Mesenchymal stem cell (in vitro differentiated cells and primary cell): ENCODE data around the gene FIP1L1.

Source experiments
- DNase-seq: peaks from one replicate; pipeline ENCODE4 v3.0.0-alpha.2; 2013
- H2AFZ ChIP-seq: one replicate; pipeline ENCODE4 v1.6.1; 2013; ENCODE audit warnings: low read depth, mild to moderate bottlenecking, control low read depth, inconsistent platforms, low read length, moderate library complexity
- H2AK5ac ChIP-seq: 2 replicates; pipeline ENCODE4 v1.6.1; 2013; ENCODE audit warnings: low read length, moderate library complexity, mild to moderate bottlenecking, inconsistent platforms; ENCODE audit not compliant: severe bottlenecking
- H2BK120ac ChIP-seq: one replicate; pipeline ENCODE4 v1.6.1; 2013; ENCODE audit warnings: low read depth, mild to moderate bottlenecking, inconsistent platforms, low read length, moderate library complexity
- H2BK12ac ChIP-seq, 2 experiments: one replicate each; pipeline ENCODE4 v1.6.1; 2013; ENCODE audit warnings: inconsistent platforms in 2 of 2, low read length in 2 of 2, mild to moderate bottlenecking in 2 of 2, moderate library complexity in 2 of 2, control low read depth in 1 of 2
- H2BK15ac ChIP-seq: one replicate; pipeline ENCODE4 v1.6.1; 2013; ENCODE audit warnings: mild to moderate bottlenecking, low read depth, inconsistent platforms; ENCODE audit not compliant: poor library complexity, severe bottlenecking
- H2BK5ac ChIP-seq: 2 replicates; pipeline ENCODE4 v1.6.1; 2013; ENCODE audit warnings: low read depth, mild to moderate bottlenecking, low read length, control low read depth, inconsistent platforms; ENCODE audit not compliant: poor library complexity, severe bottlenecking
- H3K14ac ChIP-seq, 2 experiments: one replicate each; pipeline ENCODE4 v1.6.1; 2013; ENCODE audit warnings: inconsistent platforms in 2 of 2, low read length in 2 of 2, control low read depth in 1 of 2, mild to moderate bottlenecking in 1 of 2, moderate library complexity in 1 of 2
- H3K18ac ChIP-seq, 2 experiments: one replicate each; pipeline ENCODE4 v1.6.1; 2013; ENCODE audit warnings: inconsistent platforms in 2 of 2, low read length in 2 of 2, control low read depth in 1 of 2, low read depth in 1 of 2, mild to moderate bottlenecking in 1 of 2
- H3K23ac ChIP-seq, 2 experiments: one replicate each; pipeline ENCODE4 v1.6.1; 2013; ENCODE audit warnings: inconsistent platforms in 2 of 2, low read length in 2 of 2, mild to moderate bottlenecking in 2 of 2, moderate library complexity in 2 of 2, control low read depth in 1 of 2
- H3K27ac ChIP-seq: 2 replicates; pipeline ENCODE4 v1.5.1; 2013; ENCODE audit warnings: mild to moderate bottlenecking, moderate library complexity, low read length, control low read depth, inconsistent platforms; ENCODE audit not compliant: poor library complexity, severe bottlenecking
- H3K27me3 ChIP-seq, 2 experiments: 2 replicates each; pipeline versions ENCODE4 v1.6.1 to v1.7.0; 2013; ENCODE audit warnings: low read length in 2 of 2, mild to moderate bottlenecking in 2 of 2, moderate library complexity in 2 of 2, control low read depth in 1 of 2, inconsistent platforms in 1 of 2; ENCODE audit not compliant: control insufficient read depth in 1 of 2, insufficient read depth in 1 of 2
- H3K36me3 ChIP-seq, 2 experiments: 2 replicates each; pipeline versions ENCODE4 v1.6.1 to v1.7.0; 2013; ENCODE audit warnings: low read length in 2 of 2, control low read depth in 1 of 2, inconsistent platforms in 1 of 2, low read depth in 1 of 2, mild to moderate bottlenecking in 1 of 2; ENCODE audit not compliant: insufficient read depth in 2 of 2, control insufficient read depth in 1 of 2
- H3K4ac ChIP-seq, 2 experiments: one replicate each; pipeline ENCODE4 v1.6.1; 2013; ENCODE audit warnings: inconsistent platforms in 2 of 2, low read length in 2 of 2, mild to moderate bottlenecking in 2 of 2, moderate library complexity in 2 of 2, control low read depth in 1 of 2, low read depth in 1 of 2
- H3K4me1 ChIP-seq: 2 replicates; pipeline ENCODE4 v1.6.1; 2013; ENCODE audit warnings: low read depth, low read length, control low read depth; ENCODE audit not compliant: control insufficient read depth, insufficient read depth
- H3K4me2 ChIP-seq: 2 replicates; pipeline ENCODE4 v1.6.1; 2013; ENCODE audit warnings: low read length, mild to moderate bottlenecking, inconsistent platforms; ENCODE audit not compliant: poor library complexity, severe bottlenecking
- H3K4me3 ChIP-seq, 2 experiments: 2 replicates each; pipeline versions ENCODE4 v1.5.1 to v1.7.0; 2013; ENCODE audit warnings: low read length in 2 of 2, mild to moderate bottlenecking in 2 of 2, control low read depth in 1 of 2, low read depth in 1 of 2; ENCODE audit not compliant: insufficient read depth in 1 of 2
- H3K79me1 ChIP-seq: replicated peaks from 2 replicates; pipeline ENCODE4 v1.6.1; 2013; ENCODE audit warnings: mild to moderate bottlenecking, control low read depth, low read length, inconsistent platforms; ENCODE audit not compliant: poor library complexity, severe bottlenecking
- H3K9ac ChIP-seq: 2 replicates; pipeline ENCODE4 v1.7.0; 2013; ENCODE audit warnings: mild to moderate bottlenecking, low read length, moderate library complexity
- H3K9me3 ChIP-seq: 2 replicates; pipeline ENCODE4 v1.7.0; 2013; ENCODE audit warnings: mild to moderate bottlenecking, low read length; ENCODE audit not compliant: control insufficient read depth
- H4K8ac ChIP-seq: one replicate; pipeline ENCODE4 v1.6.1; 2013; ENCODE audit warnings: inconsistent platforms, mild to moderate bottlenecking, low read length, moderate library complexity
- H4K91ac ChIP-seq: one replicate; pipeline ENCODE4 v1.6.1; 2013; ENCODE audit warnings: mild to moderate bottlenecking, low read length, inconsistent platforms
- WGBS: methylation state at CpG from one replicate; pipeline ENCODE4 v1.1.7; 2013; ENCODE audit warnings: mixed read lengths; 5-methylcytosine and 5-hydroxymethylcytosine counted together

The FIP1L1 gene

DNA sequence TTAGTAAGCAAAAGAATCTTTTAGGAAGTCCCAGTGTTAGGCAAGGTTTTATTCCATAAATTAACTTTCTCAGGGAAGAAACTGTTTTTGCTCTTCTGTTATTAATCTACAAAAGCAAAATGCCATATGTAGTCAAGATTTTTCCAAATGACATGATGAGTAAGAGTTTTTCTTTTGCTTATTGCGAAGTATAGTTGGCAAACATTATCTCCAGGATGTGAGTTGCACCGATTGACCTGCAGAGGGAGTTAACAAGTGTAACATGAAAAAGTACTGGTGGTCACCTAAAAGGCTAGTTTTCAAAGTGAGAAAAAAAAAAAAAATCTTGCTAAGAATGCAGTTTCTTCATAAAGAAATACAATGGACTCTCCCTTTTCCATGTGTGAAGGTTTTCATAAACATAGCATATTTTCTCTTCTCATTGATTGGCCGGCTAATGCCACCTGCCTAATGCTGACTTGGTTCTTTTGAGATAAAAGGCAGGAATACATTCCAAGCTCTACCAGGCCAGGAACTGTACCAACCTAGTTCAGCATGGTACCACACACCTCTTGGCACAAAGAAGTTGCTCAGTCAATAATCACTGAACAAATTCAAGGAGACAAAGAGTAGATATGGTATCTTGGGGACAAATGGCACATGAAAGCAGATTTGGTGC is 113.7 kb downstream of the FIP1L1 start:
- no peaks in the 10 kb centered on the region for H3K4me1 ChIP-seq
- H4K91ac ChIP-seq: no peak overlapping the region
- peaks cover 0 to under 1% of the 10 kb centered on the region in 2 experiments for H3K27me3 ChIP-seq
- no peak overlapping the region for H2AFZ ChIP-seq
- no peak overlapping the region for H3K27ac ChIP-seq
- H4K8ac ChIP-seq: no peak overlapping the region
- no peak overlapping the region for H2AK5ac ChIP-seq
- no peaks in the 10 kb centered on the region for H3K79me1 ChIP-seq
- peak; percentile 82 for DNase-seq
- H3K4ac ChIP-seq: no peak overlapping the region
- H3K36me3 ChIP-seq: peaks cover 0 to 2% of the 10 kb centered on the region in 2 experiments
- 56% methylated on average over 3 of the region's 3 CpGs for WGBS
- no peak overlapping the region for H3K23ac ChIP-seq
- H2BK120ac ChIP-seq: no peak overlapping the region
- H2BK5ac ChIP-seq: no peak overlapping the region
- no peak overlapping the region for H3K4me2 ChIP-seq
- no peaks in the 10 kb centered on the region for H3K9me3 ChIP-seq
- no peak overlapping the region for H3K18ac ChIP-seq
- no peak overlapping the region for H2BK15ac ChIP-seq
- no peak overlapping the region for H2BK12ac ChIP-seq
- H3K4me3 ChIP-seq: no peak overlapping the region
- no peak overlapping the region for H3K14ac ChIP-seq
- H3K9ac ChIP-seq: peak overlapping the region; percentile 86

GRCh38 chr4:53494851-53495250 is 117.4 kb downstream of the FIP1L1 start:
- H3K4ac ChIP-seq: no peak overlapping the region
- H2BK5ac ChIP-seq: no peak overlapping the region
- 97% methylated on average over 2 of the region's 6 CpGs for WGBS
- DNase-seq: no peak
- no peak overlapping the region for H3K4me2 ChIP-seq
- H3K36me3 ChIP-seq: peaks cover 0 to 2% of the 10 kb centered on the region in 2 experiments
- H2BK15ac ChIP-seq: no peak overlapping the region
- H3K79me1 ChIP-seq: no peaks in the 10 kb centered on the region
- H3K9me3 ChIP-seq: no peaks in the 10 kb centered on the region
- no peak overlapping the region for H2BK120ac ChIP-seq
- no peak overlapping the region for H2AFZ ChIP-seq
- no peak overlapping the region for H4K8ac ChIP-seq
- H2AK5ac ChIP-seq: no peak overlapping the region
- H3K9ac ChIP-seq: no peak overlapping the region
- H3K18ac ChIP-seq: no peak overlapping the region
- H3K14ac ChIP-seq: no peak overlapping the region
- no peak overlapping the region for H3K27ac ChIP-seq
- no peak overlapping the region for H3K23ac ChIP-seq
- H3K4me1 ChIP-seq: no peaks in the 10 kb centered on the region
- no peak overlapping the region for H4K91ac ChIP-seq
- no peak overlapping the region for H3K4me3 ChIP-seq
- H2BK12ac ChIP-seq: no peak overlapping the region
- H3K27me3 ChIP-seq: no peaks in the 10 kb centered on the region

GRCh38 chr4:53497487-53498244 is 120.2 kb downstream of the FIP1L1 start:
- Histone ChIP-seq H3K18ac (peak overlapping the region in 1 of 2 experiments; percentile 44), H2BK120ac (no peak overlapping the region), H3K14ac (no peak overlapping the region), H3K27me3 (no peaks in the 10 kb centered on the region), H3K4me3 (peak overlapping the region in 1 of 2 experiments; percentile 18), H3K4me1 (peaks cover 7% of the 10 kb centered on the region), H3K23ac (no peak overlapping the region), H4K8ac (no peak overlapping the region), H2AFZ (no peak overlapping the region), H4K91ac (no peak overlapping the region), H3K27ac (peak overlapping the region; percentile 31), H2BK15ac (no peak overlapping the region), H2BK12ac (peak overlapping the region in 1 of 2 experiments; percentile 39), H2BK5ac (no peak overlapping the region), H3K4me2 (no peak overlapping the region), H3K4ac (no peak overlapping the region), H3K9ac (peak overlapping the region; percentile 82), H2AK5ac (no peak overlapping the region), H3K9me3 (no peaks in the 10 kb centered on the region), H3K79me1 (no peaks in the 10 kb centered on the region), H3K36me3 (peaks cover 0 to 2% of the 10 kb centered on the region in 2 experiments)
- WGBS: 73% methylated on average over 5 of the region's 7 CpGs
- DNase-seq: peak; percentile 53

- no peak overlapping the region for H2BK15ac ChIP-seq
- no peak overlapping the region for H3K23ac ChIP-seq
- H2BK5ac ChIP-seq: no peak overlapping the region
- WGBS: 100% methylated on average over 2 of the region's 2 CpGs
- no peak overlapping the region for H3K27ac ChIP-seq
- H2AK5ac ChIP-seq: peak overlapping the region; percentile 42
- peaks cover 0 to 2% of the 10 kb centered on the region in 2 experiments for H3K36me3 ChIP-seq
- no peak overlapping the region for H2BK12ac ChIP-seq
- no peak overlapping the region for H3K4me2 ChIP-seq
- no peak overlapping the region for H3K4ac ChIP-seq
- H3K18ac ChIP-seq: no peak overlapping the region
- H3K9ac ChIP-seq: no peak overlapping the region
- no peak overlapping the region for H4K91ac ChIP-seq
- H2BK120ac ChIP-seq: no peak overlapping the region
- no peak overlapping the region for H3K14ac ChIP-seq
- peaks cover 7% of the 10 kb centered on the region for H3K4me1 ChIP-seq
- H3K9me3 ChIP-seq: no peaks in the 10 kb centered on the region
- H3K4me3 ChIP-seq: no peak overlapping the region
- no peak overlapping the region for H2AFZ ChIP-seq
- no peak for DNase-seq
- no peaks in the 10 kb centered on the region for H3K27me3 ChIP-seq
- no peak overlapping the region for H4K8ac ChIP-seq
- no peaks in the 10 kb centered on the region for H3K79me1 ChIP-seq
Observed at GRCh38 chr4:53498706-53499105, 121.3 kb downstream of the FIP1L1 start.
